GM19240 (cell line): ENCODE data around the gene SMG6.

Source experiments
- DNase-seq: peaks from one replicate; pipeline ENCODE4 v3.0.0; 2011; ENCODE audit warnings: low spot score; ENCODE audit not compliant: insufficient read length

Gene SMG6

DNA sequence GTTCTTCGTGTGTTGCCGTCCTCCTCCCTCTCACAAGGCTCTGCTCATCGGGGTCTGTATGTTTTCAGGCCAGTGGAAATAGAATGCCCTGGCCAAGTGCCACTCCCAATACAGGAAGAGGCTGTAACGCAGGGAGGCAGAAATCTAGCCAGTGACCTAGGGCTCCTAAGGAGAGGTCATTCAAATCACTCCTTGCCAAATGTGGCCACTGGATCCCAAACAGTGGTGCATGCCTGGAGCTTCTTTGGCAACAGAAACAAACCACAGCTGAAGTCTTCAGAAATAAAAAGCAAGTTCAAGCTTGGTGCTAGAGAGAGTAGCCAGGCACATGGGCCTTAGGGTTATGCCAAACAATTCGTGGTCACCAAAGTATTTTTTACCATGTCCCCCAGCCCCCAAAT is 66.1 kb downstream of the SMG6 start:
- DNase-seq: no peak

DNA sequence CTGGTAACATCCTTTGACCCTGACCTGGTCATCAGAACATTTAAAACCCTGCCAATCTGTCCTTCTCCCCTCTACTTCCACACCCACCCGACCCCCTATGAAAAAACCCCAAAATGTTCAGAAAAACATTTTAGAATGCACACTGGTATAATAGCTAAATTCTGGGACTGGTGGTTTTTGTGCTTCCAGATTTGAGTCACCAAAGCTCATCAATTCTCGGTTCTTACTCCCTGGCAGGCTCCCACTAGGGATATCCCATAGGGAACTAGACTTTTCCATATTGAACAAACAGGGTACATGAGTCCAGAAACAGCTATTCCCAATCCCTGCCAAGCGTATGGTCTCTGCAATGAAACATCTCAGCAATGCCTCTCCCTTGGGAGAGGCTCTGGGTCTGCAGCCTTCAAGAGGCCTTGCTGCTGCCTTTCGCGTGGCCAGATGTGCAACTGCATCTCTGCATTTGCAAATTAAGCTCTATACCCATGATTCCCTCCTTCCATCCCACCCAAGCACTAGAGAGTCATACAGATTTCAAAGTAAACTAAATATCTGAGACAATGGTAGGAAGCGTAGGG is 67.7 kb downstream of the SMG6 start:
- DNase-seq: no peak

DNA sequence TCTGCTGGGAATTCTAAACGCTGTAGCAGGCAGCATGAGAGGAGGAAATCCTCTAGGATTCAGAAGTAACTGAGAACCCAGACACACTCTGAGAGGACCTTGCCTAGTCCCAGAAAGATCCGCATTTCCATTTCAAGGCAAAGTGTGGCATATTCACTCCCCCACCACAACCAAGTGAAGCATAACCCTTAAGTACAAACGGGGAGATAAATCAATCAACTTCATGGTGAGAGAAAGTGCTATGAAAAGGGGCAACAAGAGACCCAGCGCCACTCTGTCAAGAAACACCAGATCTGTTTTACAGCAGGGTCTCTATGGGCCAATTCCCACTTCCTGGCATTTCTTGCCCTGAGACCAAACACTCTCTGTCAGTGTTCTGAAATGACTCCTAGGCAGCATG is 68.3 kb downstream of the SMG6 start:
- no peak for DNase-seq

DNA sequence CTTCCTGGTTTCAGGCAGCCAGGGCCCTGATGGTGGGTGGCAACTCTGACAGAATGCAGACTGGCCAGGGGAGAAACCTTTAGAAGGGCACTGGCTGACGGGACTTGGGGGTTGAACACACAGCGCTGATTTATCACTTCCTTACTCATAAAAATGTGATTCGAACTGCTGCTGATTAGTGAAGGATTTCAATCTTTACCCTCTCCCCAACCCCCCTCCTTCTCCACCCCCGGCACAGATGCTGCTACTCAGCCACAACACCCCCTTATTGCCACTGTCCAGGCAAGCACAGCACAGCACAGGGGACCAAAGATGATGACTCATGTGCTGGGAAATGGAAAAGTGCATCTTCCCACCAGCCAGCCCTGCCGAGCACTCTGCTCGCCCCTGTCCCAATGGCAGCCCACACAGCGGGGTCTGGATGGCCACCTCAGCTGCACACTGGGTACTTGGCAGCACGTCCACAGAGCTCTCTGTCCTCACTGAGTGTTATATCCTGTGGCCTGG is 70.1 kb downstream of the SMG6 start:
- no peak for DNase-seq

DNA sequence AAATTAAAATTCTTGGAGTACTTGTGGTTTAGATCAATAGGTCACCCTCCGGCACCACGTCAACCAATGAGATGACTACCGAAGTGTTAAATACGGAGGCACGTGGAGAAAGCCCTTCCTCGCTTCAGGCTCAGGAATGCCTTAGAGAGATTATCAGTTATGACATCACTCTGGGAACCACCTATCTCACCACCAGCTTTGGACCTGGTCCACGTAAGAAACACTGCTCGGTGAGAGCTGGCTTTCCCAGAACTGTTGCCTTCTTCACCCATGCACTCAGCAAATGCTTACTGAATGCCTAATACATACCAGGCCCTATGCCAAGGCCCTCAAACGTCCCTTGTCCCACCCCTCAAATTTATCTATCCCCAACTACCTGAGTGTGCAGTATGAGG is 71.3 kb downstream of the SMG6 start:
- no peak for DNase-seq

DNA sequence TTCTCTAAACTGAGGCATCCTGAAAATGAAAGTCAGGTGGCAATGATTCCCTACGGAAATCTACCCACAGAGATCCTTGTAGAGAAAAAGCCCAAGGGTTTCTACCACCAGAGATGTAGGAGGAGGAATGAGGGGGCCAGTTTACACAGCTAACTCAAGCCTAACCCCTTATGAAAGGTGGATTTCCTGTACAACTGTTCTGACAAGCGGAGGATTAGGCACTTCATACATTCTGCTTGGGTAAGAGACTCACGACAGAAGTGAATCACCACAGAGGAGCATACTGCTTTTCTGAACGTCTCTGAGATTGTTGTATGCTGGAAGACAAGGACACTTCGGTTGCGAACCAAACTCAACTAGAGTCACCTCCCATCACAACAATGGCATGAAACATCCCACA is 72.7 kb downstream of the SMG6 start:
- DNase-seq: no peak

DNA sequence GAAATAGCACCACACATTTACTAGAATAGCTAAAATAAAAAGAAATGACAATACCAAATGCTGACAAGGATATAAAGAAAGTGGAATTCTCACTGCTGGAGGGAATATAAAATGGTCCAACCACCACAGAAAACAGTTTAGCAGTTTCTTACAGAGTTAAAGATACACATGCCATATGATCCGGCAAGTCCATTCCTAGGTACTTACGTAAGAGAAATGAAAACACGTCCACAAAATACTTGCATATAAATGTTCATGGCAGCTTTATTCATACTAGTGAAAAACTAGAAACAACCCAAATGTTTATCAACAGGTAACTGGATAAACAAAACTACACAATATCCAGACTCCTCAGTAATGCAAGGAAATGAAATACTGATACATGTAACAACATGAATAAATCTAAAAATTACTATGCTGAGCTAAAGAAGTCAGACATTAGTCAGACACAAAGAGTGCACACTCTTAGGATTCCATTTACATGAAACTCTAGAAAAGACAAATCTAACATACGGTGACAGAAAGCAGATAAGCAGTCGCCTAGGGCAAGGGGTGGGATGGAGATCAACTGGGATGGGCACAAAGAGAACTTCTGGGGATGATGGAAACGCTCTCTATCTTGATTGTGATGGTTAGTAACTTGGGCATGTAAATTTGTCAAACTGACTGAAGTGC is 76.4 kb downstream of the SMG6 start:
- no peak for DNase-seq

DNA sequence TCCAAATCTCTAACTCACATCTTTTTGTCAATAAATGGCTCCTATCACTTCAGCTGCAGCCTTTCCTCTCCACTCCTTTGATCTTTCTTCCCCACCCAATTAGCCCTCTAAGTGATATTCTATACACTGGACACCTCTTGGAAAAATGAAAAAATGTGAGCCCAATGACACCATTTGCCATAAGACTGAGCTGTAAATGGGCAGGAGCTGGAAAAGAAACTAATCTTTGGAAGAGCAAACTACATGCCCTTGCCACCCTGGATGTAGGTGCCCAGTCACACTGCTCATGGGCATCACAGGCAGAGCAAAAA is 80.0 kb downstream of the SMG6 start:
- DNase-seq: no peak

DNA sequence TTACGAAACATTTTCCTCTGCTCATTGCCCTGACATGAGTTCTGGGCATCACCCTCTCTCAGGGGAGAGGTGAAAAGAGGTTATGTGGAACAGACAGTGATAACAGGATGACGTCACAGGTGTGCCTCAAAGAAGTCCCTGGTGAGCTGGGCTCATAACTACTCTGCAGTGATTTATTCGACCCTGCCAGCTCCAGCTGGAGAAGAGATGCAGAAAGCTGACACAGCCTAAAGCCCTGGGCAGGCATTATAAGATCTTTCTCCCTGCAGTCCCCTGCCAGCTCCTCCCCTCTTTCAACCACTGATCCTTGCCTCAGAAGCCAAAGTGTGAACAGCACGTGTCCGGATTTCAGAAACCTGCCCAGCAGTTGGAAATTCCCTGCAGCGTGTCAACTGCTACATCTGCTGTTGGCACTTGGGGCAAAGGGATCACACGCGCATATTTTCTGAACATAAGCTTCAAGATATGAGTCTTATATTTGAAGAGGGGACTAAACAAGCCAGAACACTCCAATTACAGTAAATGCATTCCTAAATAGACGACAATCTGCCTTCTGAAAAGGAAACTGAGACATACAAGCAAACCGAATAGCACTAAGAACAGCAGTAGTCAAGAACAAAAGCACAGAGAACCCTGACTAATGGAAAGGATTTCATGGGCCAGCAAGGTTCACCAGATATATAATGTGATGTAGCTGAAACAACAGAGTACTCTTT is 80.5 kb downstream of the SMG6 start:
- DNase-seq: no peak

DNA sequence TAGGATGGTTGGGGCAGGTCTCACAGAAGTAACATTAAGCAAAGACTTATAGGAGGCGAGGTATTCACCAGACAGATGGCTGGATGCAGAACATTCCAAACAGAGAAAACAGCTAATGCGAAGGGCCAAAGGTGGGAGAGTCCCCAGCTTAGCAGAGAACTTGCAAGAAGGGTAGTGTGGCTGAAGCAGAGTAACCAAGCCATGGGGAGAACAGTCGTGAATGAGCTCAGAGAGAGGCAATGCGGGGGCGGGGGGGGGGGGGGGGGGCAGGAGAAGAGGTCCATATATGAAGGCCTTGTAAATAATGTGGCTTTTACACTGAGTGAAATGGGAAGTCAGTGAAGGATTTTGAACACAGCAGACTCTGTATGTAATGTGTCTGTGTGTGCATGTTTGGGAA is 81.3 kb downstream of the SMG6 start:
- no peak for DNase-seq

DNA sequence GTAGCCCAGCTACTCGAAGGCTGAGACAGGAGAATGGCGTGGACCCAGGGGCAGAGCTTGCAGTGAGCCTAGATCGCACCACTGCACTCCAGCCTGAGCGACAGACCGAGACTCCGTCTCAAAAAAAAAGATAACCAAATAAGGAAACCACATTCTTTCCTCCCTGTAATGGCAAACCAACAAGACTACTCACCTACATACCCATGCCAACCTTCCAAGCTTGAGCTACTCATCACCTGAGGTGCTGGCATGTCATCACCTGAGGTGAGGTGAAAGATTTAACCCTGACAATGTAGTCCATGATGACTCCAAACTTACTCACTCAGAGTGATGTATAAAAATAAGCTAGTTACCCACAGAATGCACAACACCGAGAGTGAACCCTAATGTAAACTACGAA is 85.2 kb downstream of the SMG6 start:
- no peak for DNase-seq

DNA sequence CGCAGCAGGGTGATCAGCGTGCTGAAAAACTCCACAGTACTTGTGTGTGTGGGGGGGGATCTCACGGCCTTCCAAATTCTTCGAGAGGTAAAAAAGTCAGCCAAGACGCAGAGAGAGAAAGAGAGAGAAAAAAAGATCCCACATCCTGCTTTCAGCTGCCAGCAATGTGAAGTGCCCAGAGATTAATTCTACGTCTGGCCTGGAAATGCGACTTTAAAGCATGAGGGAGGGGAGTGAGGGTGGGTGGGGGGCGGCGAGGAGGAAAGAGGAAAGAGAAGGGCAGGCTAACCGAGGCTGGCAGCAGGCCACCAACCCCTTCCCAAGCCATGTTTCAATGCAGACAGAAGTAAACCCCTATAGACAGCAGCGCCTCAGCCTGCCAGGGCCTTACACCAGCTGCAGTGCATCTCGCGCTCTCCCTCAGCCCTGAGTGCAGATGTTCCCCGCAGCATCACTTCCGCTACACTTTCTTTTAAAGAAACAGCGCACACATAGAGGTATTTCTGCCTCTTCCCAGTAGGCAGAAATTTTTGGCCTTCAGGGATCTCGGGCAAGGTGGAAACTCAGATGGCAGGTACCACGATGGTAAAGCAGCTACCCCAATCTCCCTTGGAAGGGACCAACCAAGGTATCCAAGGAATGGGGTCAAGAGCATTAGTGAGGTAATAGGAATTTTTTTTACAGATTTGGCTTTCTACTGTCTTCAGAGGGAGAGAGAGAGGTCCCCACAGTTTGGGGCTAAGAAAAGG is 87.8 kb downstream of the SMG6 start:
- DNase-seq: peak; percentile 53

DNA sequence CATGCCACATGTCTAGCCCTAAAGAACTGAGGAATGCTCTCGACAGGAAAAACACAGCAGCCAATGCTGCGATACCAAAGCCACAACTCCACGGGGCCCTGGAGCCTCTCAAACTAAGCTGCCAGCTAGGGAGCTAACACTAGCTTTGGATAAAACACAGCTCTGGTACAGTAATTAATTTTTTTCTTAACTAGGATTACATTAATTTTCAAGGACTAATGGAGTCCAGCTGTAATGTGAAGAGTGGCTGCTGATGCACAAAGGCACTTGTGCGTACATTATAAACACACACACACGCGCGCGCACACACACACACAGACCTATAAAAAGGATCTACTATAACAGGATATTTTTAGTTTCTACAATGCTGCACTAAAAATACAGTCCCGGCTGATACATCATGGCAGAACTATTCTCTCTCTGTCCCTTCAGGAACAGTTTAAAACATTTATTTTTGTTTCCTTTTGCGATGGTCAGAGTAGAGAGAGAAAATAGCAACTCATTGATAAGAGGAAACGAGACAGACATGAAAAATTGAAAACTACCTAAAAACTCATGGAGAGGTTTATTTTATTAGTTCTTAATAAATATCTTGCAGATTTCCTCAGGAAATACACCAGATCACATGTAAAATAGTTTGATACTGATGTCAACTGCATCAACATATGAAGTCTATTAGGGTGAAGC is 88.5 kb downstream of the SMG6 start:
- DNase-seq: no peak

DNA sequence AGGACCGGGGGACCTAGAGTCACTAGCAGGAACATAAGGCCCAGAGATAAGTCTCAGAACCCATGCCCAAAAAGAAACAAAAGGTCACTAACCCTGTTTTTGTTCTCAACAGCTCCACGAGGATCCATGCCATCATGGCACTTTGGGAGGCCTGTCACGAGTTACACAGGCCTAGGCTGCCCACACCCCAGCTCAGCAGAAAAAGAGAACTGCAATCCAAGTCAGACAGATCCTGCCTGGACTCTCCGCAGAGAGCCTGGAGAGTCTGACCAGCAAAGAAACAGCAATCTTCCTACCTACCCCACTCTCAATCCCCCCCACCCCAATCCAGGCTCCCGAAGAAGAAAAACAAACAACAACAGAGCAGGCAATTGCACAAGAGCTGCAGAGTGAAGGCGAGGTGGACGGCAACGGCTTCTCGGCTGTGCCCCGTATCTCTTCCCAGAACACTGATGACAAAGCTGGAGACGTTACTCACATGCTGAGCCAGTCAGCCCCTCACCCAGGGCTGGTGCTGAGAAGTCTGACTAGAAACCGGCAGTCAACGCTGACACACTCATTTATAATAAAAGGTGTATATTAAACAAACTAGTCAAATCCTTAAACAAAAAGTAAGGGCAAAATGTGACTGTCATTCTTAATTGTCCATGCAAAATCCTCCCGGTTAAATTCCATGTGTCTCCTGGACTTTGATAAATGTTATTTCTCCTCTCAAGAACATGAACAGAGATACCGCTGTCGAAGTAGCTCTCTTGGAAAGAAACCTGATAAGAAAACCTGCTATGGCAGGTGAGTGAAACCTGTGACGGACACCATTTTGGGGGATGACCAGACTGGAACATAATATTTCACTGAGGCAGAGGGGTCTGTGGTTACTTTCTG is 89.3 kb downstream of the SMG6 start:
- DNase-seq: no peak

DNA sequence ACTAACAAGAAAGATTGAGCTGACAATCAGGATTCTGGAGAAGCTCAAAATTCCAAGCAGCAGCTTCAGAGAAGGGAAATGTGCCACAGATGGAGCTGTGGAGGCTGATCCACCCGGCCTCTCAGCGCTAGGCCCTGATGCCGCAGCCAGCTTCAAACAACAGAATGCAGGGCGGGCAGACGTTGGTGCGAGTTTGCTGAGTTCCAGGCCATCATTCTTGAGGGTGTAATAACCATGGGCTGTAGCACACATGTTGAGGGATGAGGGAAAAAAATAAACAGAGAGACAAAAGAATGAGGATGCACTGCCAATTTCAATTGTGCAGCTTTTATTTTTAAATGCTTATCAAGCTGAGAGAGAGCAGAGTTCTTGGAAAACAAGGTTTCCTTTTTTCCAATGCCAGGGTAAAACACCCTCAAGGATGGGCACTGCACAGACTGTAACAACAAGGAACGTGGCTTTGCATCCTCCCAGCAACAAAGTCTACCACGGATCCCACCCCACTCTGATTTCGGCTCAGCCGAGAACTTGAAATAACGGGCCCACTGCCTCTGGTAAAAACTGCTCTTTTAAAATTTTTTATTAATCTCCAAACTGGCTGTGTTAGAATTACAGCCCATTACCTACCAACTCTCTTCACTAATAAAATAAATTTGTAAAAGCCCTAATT is 90.2 kb downstream of the SMG6 start:
- no peak for DNase-seq

DNA sequence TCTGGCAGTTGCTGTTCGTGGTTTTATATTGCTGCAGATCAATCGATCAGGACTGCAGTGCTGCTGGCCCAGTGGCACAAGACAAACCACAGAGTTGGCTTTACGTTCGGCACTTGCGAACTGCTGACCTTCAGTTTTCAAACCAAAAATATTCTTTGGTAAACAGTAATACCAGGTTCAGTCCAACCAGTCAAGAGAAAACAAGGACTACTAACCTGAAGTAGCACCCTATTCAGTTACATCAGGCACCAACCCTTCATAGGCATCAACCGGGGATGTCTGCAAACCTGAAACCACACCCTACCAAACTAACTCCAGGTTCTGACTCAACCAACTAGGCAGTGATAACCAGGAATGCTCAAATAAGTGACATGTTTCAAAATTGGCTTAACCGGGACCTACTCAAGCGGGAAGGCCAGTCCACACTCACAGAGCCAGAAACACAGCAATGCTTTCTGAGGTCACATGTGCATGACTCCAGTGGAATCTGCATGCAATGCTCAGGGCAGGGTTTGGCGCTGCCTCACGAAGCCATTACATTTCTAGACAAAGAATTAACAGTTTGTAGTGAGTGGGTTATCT is 91.1 kb downstream of the SMG6 start:
- DNase-seq: no peak

DNA sequence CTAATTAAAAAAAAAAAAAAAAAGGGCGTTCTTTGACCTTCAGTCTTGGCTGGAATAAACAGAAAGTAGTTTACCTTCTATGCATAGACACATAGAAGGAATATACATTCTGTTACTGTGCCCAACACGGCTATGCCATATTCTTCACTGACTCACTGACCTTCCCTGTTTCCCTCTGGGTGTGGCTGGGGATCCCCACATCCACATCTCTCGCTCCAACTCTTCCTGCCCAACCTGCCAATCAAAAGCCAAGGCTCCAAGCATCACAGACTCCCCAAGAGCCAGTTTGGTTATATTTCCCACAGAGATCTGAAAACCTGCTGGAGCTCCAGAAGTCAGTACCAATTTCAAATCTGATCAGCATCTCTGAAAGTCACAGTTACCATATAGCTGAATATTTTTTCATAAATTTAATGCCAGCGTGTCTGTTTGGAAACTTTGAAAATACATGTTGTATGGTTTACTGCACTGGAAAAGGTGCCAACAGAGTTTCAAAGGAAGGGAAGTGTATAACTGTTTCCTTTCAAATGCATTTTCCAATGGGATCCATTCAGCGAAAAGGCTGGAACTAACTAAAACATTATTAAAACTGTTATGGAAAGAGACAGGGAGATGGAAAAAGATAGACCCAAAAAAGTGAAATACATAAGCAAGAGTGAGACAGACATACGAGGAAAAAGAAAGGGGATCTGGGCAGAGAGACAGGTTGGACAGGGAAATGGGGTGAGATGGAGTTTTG is 91.8 kb downstream of the SMG6 start:
- no peak for DNase-seq

DNA sequence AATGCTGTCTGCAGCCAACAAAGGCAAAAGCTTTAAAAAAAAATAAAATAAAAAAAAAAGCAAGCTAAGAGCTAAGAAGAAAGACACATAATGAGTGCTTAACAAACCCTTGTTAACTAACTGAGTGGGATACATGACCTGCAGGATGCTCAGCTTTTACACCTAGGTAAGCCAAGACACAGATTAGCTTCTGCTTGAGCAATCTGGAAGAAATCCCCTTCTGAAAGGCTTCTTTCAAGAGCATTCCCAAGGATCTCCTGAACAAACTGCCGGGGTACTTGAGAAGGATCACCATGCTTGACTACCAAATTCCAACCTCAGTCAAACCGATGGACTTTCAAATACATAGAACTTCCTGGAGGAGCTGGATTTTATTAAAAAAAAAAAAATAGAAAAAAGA is 92.9 kb downstream of the SMG6 start:
- DNase-seq: no peak
